ENCODE data around the gene NF1. TPM values are rescaled to one million over a fixed set of nuclear protein-coding genes. Genes with fewer than 3 reads are reported as not detected.

The NF1 gene
- total RNA-seq, 2 experiments from 2014 or later, result 15.5 to 18.7 TPM

DNA sequence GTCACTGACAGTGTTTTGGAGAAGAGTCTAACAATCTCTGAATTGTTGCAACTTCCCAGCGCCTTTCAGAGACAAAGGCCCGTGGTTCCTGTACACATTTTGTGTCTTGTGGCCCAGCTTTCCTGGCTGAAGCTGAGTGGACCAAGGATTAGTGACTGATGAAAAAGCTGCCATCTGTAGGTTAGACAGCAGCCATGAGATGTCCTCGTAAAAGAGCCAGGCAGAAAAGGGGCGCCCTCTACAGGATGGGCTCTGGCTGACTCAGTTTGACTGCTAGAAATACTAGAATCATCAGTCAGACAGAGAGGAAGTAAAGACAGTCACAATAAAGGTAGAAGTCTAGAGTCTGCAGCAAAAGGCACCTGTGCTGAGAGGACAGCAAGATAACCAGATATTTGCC, 26.5 kb upstream of the NF1 start:
- Histone ChIP-seq H3K27me3 (ENCODE audit: control insufficient read depth in 1 of 2, insufficient read depth in 2 of 2, low read length in 2 of 2) (no peaks in the 10 kb centered on the region), H3K36me3 (ENCODE audit: insufficient read depth, low read length) (no peaks in the 10 kb centered on the region), H3K4me3 (ENCODE audit: low read length) (no peak overlapping the region), H3K4me1 (ENCODE audit: insufficient read depth, low read length) (no peaks in the 10 kb centered on the region), H3K9me3 (ENCODE audit: control insufficient read depth in 1 of 2, insufficient read depth in 1 of 2, low read length in 2 of 2) (no peaks in the 10 kb centered on the region), H3K27ac (ENCODE audit: low read depth in 1 of 2, low read length in 2 of 2) (no peak overlapping the region)
- Mint-ChIP-seq H3K27ac (no peak overlapping the region), H3K4me1 (ENCODE audit: low read depth) (no peaks in the 10 kb centered on the region), H3K4me3 (no peak overlapping the region), H3K36me3 (ENCODE audit: low read depth) (no peaks in the 10 kb centered on the region), H3K9me3 (no peaks in the 10 kb centered on the region), H3K27me3 (no peaks in the 10 kb centered on the region)
- ChIA-PET POLR2A (no interaction called here), CTCF (no interaction called here)
- intact Hi-C loops (cut with DNase I, micrococcal nuclease), result no loop called here
- DNase-seq, result peak in 12 of 14 experiments; percentile 6 to 64 (median 32)
- ATAC-seq (ENCODE audit: poor library complexity), result peak; percentile 44
- TF ChIP-seq, protein P1, sequence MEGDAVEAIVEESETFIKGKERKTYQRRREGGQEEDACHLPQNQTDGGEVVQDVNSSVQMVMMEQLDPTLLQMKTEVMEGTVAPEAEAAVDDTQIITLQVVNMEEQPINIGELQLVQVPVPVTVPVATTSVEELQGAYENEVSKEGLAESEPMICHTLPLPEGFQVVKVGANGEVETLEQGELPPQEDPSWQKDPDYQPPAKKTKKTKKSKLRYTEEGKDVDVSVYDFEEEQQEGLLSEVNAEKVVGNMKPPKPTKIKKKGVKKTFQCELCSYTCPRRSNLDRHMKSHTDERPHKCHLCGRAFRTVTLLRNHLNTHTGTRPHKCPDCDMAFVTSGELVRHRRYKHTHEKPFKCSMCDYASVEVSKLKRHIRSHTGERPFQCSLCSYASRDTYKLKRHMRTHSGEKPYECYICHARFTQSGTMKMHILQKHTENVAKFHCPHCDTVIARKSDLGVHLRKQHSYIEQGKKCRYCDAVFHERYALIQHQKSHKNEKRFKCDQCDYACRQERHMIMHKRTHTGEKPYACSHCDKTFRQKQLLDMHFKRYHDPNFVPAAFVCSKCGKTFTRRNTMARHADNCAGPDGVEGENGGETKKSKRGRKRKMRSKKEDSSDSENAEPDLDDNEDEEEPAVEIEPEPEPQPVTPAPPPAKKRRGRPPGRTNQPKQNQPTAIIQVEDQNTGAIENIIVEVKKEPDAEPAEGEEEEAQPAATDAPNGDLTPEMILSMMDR (IDR thresholded peaks at IDR 0.05), result peak; percentile 28

DNA sequence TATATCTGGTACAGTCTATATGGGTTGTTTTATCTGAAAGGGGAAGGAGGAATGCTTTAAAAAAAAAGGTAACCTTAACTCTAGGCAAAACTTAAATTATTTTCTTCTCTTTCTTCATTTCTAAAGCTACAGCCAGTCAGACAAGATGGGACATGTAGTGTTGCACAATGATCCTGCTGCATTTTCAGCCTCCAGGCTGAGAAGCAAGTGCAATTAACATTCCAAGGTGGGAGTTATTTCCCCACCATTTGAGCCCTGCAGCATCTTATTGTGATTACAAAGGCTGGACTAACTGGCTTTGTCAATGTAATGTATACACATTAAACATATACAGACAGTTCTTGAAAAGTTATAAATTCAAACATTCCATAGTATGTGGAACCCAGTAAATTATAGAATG, 22.6 kb upstream of the NF1 start:
- no peak overlapping the region for H3K27ac ChIP-seq (ENCODE audit: low read depth in 1 of 2, low read length in 2 of 2)
- DNase-seq, result no peak
- ATAC-seq (ENCODE audit: poor library complexity), result no peak
- H3K27me3 ChIP-seq (ENCODE audit: control insufficient read depth in 1 of 2, insufficient read depth in 2 of 2, low read length in 2 of 2), result no peaks in the 10 kb centered on the region
- Mint-ChIP-seq H3K9me3 (no peaks in the 10 kb centered on the region), H3K27me3 (no peaks in the 10 kb centered on the region), H3K4me1 (ENCODE audit: low read depth) (no peaks in the 10 kb centered on the region), H3K36me3 (ENCODE audit: low read depth) (no peaks in the 10 kb centered on the region), H3K4me3 (no peak overlapping the region), H3K27ac (no peak overlapping the region)
- intact Hi-C loops (cut with DNase I, micrococcal nuclease), result no loop called here
- POLR2A ChIA-PET, result no interaction called here
- H3K9me3 ChIP-seq (ENCODE audit: control insufficient read depth in 1 of 2, insufficient read depth in 1 of 2, low read length in 2 of 2), result no peaks in the 10 kb centered on the region
- no peaks in the 10 kb centered on the region for H3K36me3 ChIP-seq (ENCODE audit: insufficient read depth, low read length)
- no peak overlapping the region for H3K4me3 ChIP-seq (ENCODE audit: low read length)
- TF ChIP-seq, protein P1 (IDR thresholded peaks at IDR 0.05), result no peak
- H3K4me1 ChIP-seq (ENCODE audit: insufficient read depth, low read length), result no peaks in the 10 kb centered on the region
- CTCF ChIA-PET, result interaction anchor here (0.5 kb wide), 1 partner anchor 935 kb away, joined by 3 read pairs; no protein-coding TSS in a partner anchor

DNA sequence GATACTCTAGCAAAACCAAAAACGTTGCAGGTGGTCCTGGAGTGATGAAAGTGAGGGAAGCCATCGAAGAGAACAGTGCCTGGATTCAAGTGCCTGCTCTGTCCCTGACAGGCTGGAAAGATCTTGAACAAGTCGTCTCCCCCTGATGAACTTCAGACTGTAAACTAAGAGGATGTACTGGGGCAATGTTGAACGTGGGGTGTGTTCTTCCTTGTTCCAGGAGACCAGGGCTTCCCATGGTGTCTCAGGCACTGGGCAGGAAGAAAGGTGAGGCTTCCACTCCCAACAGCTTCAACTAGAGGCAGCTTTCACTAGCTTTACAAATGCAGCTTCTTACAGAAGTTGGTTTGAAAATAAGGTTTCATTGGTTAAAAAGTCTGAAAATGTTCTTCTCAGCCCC, 21.4 kb upstream of the NF1 start:
- Mint-ChIP-seq H3K27me3 (no peaks in the 10 kb centered on the region), H3K4me1 (ENCODE audit: low read depth) (no peaks in the 10 kb centered on the region), H3K4me3 (no peak overlapping the region), H3K27ac (no peak overlapping the region), H3K9me3 (no peaks in the 10 kb centered on the region), H3K36me3 (ENCODE audit: low read depth) (no peaks in the 10 kb centered on the region)
- TF ChIP-seq, protein P1 (IDR thresholded peaks at IDR 0.05), result no peak
- H3K9me3 ChIP-seq (ENCODE audit: control insufficient read depth in 1 of 2, insufficient read depth in 1 of 2, low read length in 2 of 2), result no peaks in the 10 kb centered on the region
- intact Hi-C loops (cut with DNase I, micrococcal nuclease), result no loop called here
- no peaks in the 10 kb centered on the region for H3K4me1 ChIP-seq (ENCODE audit: insufficient read depth, low read length)
- CTCF ChIA-PET, result no interaction called here
- no peak overlapping the region for H3K27ac ChIP-seq (ENCODE audit: low read depth in 1 of 2, low read length in 2 of 2)
- DNase-seq, result no peak
- no peak for ATAC-seq (ENCODE audit: poor library complexity)
- no peak overlapping the region for H3K4me3 ChIP-seq (ENCODE audit: low read length)
- POLR2A ChIA-PET, result no interaction called here
- no peaks in the 10 kb centered on the region for H3K27me3 ChIP-seq (ENCODE audit: control insufficient read depth in 1 of 2, insufficient read depth in 2 of 2, low read length in 2 of 2)
- no peaks in the 10 kb centered on the region for H3K36me3 ChIP-seq (ENCODE audit: insufficient read depth, low read length)

Data from CD4-positive, alpha-beta T cell (primary cell).